ENCODE results near the gene DNAH11. TPM values are rescaled to one million over a fixed set of nuclear protein-coding genes. Genes with fewer than 3 reads are reported as not detected.

Gene DNAH11
- total RNA-seq, 4 donors from 2014 or later: 0.35 to 19.0 (median 3.2) TPM

- Histone ChIP-seq H3K27me3 (no peaks in the 10 kb centered on the region), H3K36me3 (peaks cover 0 to 25% (median 0%) of the 10 kb centered on the region in 3 donors), H3K4me1 (no peaks in the 10 kb centered on the region), H3K4me3 (no peak overlapping the region), H3K9me3 (no peaks in the 10 kb centered on the region), H3K27ac (no peak overlapping the region)
- TF ChIP-seq POLR2A (IDR thresholded peaks at IDR 0.05) (no peak), CTCF (IDR thresholded peaks at IDR 0.05) (no peak)
- DNase-seq: no peak
These were observed 359.4 kb downstream of the DNAH11 start for GRCh38 chr7:21902240-21902639.

DNA sequence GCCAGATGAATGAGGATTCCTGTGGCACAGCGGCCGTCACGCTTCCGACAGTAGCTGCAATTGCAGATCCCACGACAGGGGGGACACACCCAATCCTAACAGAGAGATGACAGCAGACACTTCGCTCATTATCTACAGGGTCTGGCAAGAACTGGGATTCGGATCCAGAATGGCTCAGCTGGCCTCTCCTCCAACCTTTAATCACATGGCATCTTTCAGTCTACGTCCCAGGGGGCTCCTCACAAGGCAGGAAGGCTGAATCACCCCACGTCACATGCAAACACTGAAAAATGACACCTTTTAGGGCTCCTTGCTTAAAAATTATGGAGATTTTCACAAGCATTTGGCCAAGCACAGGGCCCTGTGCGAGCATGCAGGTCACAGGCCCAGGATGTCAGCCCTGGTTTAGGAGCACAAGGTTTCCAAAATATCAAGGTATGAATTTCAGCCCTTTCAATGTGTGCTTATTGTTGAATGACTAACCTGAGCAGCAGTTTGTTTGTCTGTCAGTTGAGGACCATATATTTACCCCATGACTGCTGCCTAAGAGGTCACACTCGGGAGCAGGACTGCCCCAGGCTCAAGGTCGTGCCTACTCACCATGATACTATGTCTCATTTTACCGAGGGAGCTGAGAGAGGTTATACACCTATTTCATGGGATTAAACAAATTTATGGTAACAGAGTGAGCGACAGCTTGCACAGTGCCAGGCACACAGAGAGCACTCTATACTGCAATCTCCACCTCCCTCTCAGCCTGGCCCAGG lies 360.4 kb downstream of the DNAH11 start:
- H3K4me3 ChIP-seq: no peak overlapping the region
- H3K27ac ChIP-seq: no peak overlapping the region
- H3K27me3 ChIP-seq: no peaks in the 10 kb centered on the region
- no peaks in the 10 kb centered on the region for H3K4me1 ChIP-seq
- DNase-seq: no peak
- H3K36me3 ChIP-seq: peaks cover 0 to 25% (median 0%) of the 10 kb centered on the region in 3 donors
- H3K9me3 ChIP-seq: no peaks in the 10 kb centered on the region
- TF ChIP-seq POLR2A (IDR thresholded peaks at IDR 0.05): no peak
- TF ChIP-seq CTCF (IDR thresholded peaks at IDR 0.05): no peak

- peaks cover 0 to 15% (median 0%) of the 10 kb centered on the region in 3 donors for H3K36me3 ChIP-seq
- H3K27me3 ChIP-seq: no peaks in the 10 kb centered on the region
- H3K9me3 ChIP-seq: no peaks in the 10 kb centered on the region
- H3K4me1 ChIP-seq: no peaks in the 10 kb centered on the region
- H3K4me3 ChIP-seq: no peak overlapping the region
- H3K27ac ChIP-seq: no peak overlapping the region
- no peak for TF ChIP-seq CTCF (IDR thresholded peaks at IDR 0.05)
- TF ChIP-seq POLR2A (IDR thresholded peaks at IDR 0.05): no peak
- no peak for DNase-seq
These were observed 365.9 kb downstream of the DNAH11 start for GRCh38 chr7:21908746-21909145.

GRCh38 chr7:21910253-21910652 lies 367.4 kb downstream of the DNAH11 start:
- no peaks in the 10 kb centered on the region for H3K27me3 ChIP-seq
- no peaks in the 10 kb centered on the region for H3K9me3 ChIP-seq
- no peak overlapping the region for H3K27ac ChIP-seq
- no peaks in the 10 kb centered on the region for H3K4me1 ChIP-seq
- peaks cover 0 to 5% (median 0%) of the 10 kb centered on the region in 3 donors for H3K36me3 ChIP-seq
- DNase-seq: no peak
- no peak overlapping the region for H3K4me3 ChIP-seq
- TF ChIP-seq CTCF (IDR thresholded peaks at IDR 0.05) (no peak), POLR2A (IDR thresholded peaks at IDR 0.05) (no peak)

DNA sequence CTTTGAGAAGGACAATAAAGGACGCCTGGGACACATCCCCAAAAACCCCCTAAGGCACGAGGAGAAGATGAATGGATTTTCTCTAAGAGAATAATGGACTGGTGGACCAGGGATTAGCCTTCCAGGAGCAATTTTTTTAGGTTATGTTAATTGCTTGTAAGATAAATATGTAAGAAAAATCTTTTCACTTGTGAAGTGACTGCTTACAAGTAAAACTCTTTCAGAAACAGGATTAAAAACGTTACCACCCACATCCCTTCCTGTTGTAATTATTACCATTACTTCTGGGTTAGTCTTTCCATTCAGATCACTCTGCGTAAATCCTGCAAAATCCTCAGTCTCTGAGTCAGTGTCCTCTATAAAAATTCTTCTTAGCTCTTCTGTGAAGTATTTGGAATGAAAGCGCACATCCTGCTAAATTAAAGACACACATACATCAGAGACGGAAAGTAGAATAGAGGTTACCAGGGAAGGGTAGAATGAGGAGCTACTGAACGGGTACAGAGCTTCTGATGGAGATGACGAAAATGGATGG lies 368.6 kb downstream of the DNAH11 start:
- TF ChIP-seq CTCF (IDR thresholded peaks at IDR 0.05) (no peak), POLR2A (IDR thresholded peaks at IDR 0.05) (no peak)
- Histone ChIP-seq H3K4me1 (no peaks in the 10 kb centered on the region), H3K36me3 (no peaks in the 10 kb centered on the region), H3K27me3 (no peaks in the 10 kb centered on the region), H3K27ac (no peak overlapping the region), H3K4me3 (no peak overlapping the region), H3K9me3 (no peaks in the 10 kb centered on the region)
- no peak for DNase-seq
